BLaER1 (cell line): Measurements from ENCODE around the gene RYR1.
"Not testable (repeated sequence)": the region's sequence is repeated elsewhere in the genome, so short reads cannot be mapped to it uniquely, and the experiment has no call there.

Source experiments
- H3K27ac ChIP-seq: shearing (Covaris generic); formaldehyde crosslinking; 2 replicates; pipeline ENCODE4 v1.8.1; 2022
- H3K27me3 ChIP-seq: shearing (Covaris generic); formaldehyde crosslinking; 2 replicates; pipeline ENCODE4 v1.8.1; 2022
- H3K36me3 ChIP-seq: shearing (Covaris generic); formaldehyde crosslinking; 2 replicates; pipeline ENCODE4 v1.8.1; 2022
- H3K4me1 ChIP-seq: shearing (Covaris generic); formaldehyde crosslinking; 2 replicates; pipeline ENCODE4 v1.8.1; 2022
- H3K4me2 ChIP-seq: shearing (Covaris generic); formaldehyde crosslinking; 2 replicates; pipeline ENCODE4 v1.8.1; 2022
- H3K4me3 ChIP-seq: shearing (Covaris generic); formaldehyde crosslinking; 2 replicates; pipeline ENCODE4 v1.8.1; 2022
- H3K9ac ChIP-seq: shearing (Covaris generic); formaldehyde crosslinking; 2 replicates; pipeline ENCODE4 v1.8.1; 2022
- H3K9me3 ChIP-seq: shearing (Covaris generic); formaldehyde crosslinking; 2 replicates; pipeline ENCODE4 v1.8.1; 2022
- H4K20me1 ChIP-seq: shearing (Covaris generic); formaldehyde crosslinking; 2 replicates; pipeline ENCODE4 v1.8.1; 2022
- Cebpa-rat ChIP-seq: shearing (Covaris generic); IDR thresholded peaks from 2 replicates; pipeline ENCODE4 v1.8.1; 2022

RYR1 gene

DNA sequence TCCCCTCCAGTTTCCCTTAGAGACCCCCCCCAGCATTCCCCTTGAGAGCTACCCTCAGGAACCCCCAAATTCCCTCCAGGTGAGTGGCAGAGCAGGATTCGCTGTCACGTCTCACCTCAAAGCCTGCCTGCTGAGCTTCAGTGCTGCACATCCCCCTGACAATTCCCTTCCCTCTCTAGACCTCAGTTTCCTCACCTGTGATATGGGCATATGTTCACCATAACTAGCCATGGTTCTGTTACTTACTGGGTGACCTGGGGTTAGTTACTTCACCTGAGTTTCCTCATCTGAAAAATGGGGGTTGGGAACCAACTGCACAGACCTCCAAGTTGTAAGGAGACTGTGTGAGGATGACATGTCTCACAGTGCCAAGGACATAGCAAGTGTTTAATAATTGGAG lies 75.5 kb downstream of the RYR1 start:
- Histone ChIP-seq H3K4me1 (peaks cover 15% of the 10 kb centered on the region), H3K9ac (no peak overlapping the region), H4K20me1 (no peaks in the 10 kb centered on the region), H3K36me3 (no peaks in the 10 kb centered on the region), H3K9me3 (no peaks in the 10 kb centered on the region), H3K27me3 (no peaks in the 10 kb centered on the region), H3K27ac (no peak overlapping the region), H3K4me3 (no peak overlapping the region), H3K4me2 (no peak overlapping the region)
- no peak for TF ChIP-seq Cebpa-rat

- Histone ChIP-seq H3K9ac (no peak overlapping the region), H4K20me1 (no peaks in the 10 kb centered on the region), H3K4me2 (no peak overlapping the region), H3K27ac (no peak overlapping the region), H3K4me3 (no peak overlapping the region), H3K27me3 (no peaks in the 10 kb centered on the region), H3K36me3 (no peaks in the 10 kb centered on the region), H3K4me1 (peaks cover 26% of the 10 kb centered on the region), H3K9me3 (no peaks in the 10 kb centered on the region)
- no peak for TF ChIP-seq Cebpa-rat
Observed at GRCh38 chr19:38511074-38511708, 77.7 kb downstream of the RYR1 start.

- peaks cover 20% of the 10 kb centered on the region for H3K4me1 ChIP-seq
- H3K4me3 ChIP-seq = no peak overlapping the region
- no peak overlapping the region for H3K4me2 ChIP-seq
- H3K27me3 ChIP-seq = no peaks in the 10 kb centered on the region
- H3K9ac ChIP-seq = no peak overlapping the region
- no peak overlapping the region for H3K27ac ChIP-seq
- no peaks in the 10 kb centered on the region for H3K36me3 ChIP-seq
- no peak for TF ChIP-seq Cebpa-rat
- H3K9me3 ChIP-seq = no peaks in the 10 kb centered on the region
- no peaks in the 10 kb centered on the region for H4K20me1 ChIP-seq
Observed at GRCh38 chr19:38512277-38512676, 78.8 kb downstream of the RYR1 start.

DNA sequence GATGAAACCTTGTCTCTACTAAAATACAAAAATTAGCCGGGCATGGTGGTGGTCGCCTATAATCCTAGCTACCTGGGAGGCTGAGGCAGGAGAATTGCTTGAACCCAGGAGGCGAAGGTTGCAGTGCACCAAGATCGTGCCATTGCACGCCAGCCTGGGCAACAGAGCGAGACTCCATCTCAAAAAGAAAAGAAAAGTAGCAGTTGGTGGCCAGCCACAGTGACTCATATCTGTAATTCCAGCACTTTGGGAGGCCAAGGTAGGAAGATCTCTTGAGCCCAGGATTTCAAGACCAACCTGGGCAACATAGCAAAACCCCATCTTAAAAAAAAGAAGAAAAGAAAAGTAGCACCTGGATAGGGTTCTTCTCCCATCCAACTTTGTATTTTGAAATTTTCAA lies 79.7 kb downstream of the RYR1 start:
- H3K27ac ChIP-seq, H4K20me1 ChIP-seq, H3K27me3 ChIP-seq, H3K9me3 ChIP-seq, H3K36me3 ChIP-seq, H3K9ac ChIP-seq, H3K4me2 ChIP-seq, H3K4me3 ChIP-seq: not testable (repeated sequence)
- peaks cover 16% of the 10 kb centered on the region; the same call in 1 of the 2 replicates for H3K4me1 ChIP-seq

GRCh38 chr19:38513762-38514167 lies 80.3 kb downstream of the RYR1 start:
- H3K4me1 ChIP-seq = peaks cover 16% of the 10 kb centered on the region; the same call in 1 of the 2 replicates
- TF ChIP-seq Cebpa-rat = no peak
- H3K27me3 ChIP-seq = no peaks in the 10 kb centered on the region
- no peaks in the 10 kb centered on the region for H4K20me1 ChIP-seq
- no peak overlapping the region for H3K27ac ChIP-seq
- H3K9ac ChIP-seq = no peak overlapping the region
- H3K4me2 ChIP-seq = no peak overlapping the region
- H3K36me3 ChIP-seq = no peaks in the 10 kb centered on the region
- H3K4me3 ChIP-seq = no peak overlapping the region
- no peaks in the 10 kb centered on the region for H3K9me3 ChIP-seq

- H3K9ac ChIP-seq = no peak overlapping the region
- H3K27ac ChIP-seq = no peak overlapping the region
- H3K9me3 ChIP-seq = no peaks in the 10 kb centered on the region
- no peak for TF ChIP-seq Cebpa-rat
- H3K4me1 ChIP-seq = peaks cover 16% of the 10 kb centered on the region; the same call in 1 of the 2 replicates
- H4K20me1 ChIP-seq = no peaks in the 10 kb centered on the region
- H3K27me3 ChIP-seq = no peaks in the 10 kb centered on the region
- no peak overlapping the region for H3K4me3 ChIP-seq
- H3K4me2 ChIP-seq = peak overlapping the region; percentile 31; the same call in 1 of the 2 replicates
- H3K36me3 ChIP-seq = no peaks in the 10 kb centered on the region
Observed at GRCh38 chr19:38514812-38515633, 81.5 kb downstream of the RYR1 start.

GRCh38 chr19:38515896-38516295 lies 82.4 kb downstream of the RYR1 start:
- no peak for TF ChIP-seq Cebpa-rat
- no peaks in the 10 kb centered on the region for H3K27me3 ChIP-seq
- H3K4me2 ChIP-seq = no peak overlapping the region
- no peaks in the 10 kb centered on the region for H3K9me3 ChIP-seq
- no peak overlapping the region for H3K27ac ChIP-seq
- no peaks in the 10 kb centered on the region for H4K20me1 ChIP-seq
- no peak overlapping the region for H3K4me3 ChIP-seq
- peaks cover 16% of the 10 kb centered on the region; the same call in 1 of the 2 replicates for H3K4me1 ChIP-seq
- no peak overlapping the region for H3K9ac ChIP-seq
- H3K36me3 ChIP-seq = no peaks in the 10 kb centered on the region

DNA sequence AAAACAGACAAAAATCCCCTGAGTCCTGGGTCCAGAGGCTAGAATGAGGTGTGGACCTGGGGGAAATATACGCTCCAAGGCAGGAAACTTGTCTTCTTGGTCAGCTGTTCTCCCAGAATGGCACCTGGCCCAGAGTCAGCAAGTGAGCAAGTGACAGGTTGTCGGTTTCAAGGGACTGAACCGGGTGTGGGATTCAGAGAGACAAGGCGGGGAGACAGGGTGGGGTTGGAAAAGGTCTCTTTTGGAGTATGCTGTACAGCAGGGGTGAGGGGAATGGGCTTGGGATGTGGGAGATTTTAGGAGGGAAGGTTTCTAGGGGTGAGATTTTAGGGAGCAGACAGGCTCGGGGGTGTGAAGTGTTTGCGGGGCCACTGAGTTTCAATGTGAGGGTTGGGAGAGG lies 83.3 kb downstream of the RYR1 start:
- no peak overlapping the region for H3K4me3 ChIP-seq
- H4K20me1 ChIP-seq = no peaks in the 10 kb centered on the region
- H3K9ac ChIP-seq = no peak overlapping the region
- no peak overlapping the region for H3K4me2 ChIP-seq
- H3K9me3 ChIP-seq = no peaks in the 10 kb centered on the region
- no peaks in the 10 kb centered on the region for H3K36me3 ChIP-seq
- no peak overlapping the region for H3K27ac ChIP-seq
- no peak for TF ChIP-seq Cebpa-rat
- no peaks in the 10 kb centered on the region for H3K27me3 ChIP-seq
- peaks cover 16% of the 10 kb centered on the region; the same call in 1 of the 2 replicates for H3K4me1 ChIP-seq

DNA sequence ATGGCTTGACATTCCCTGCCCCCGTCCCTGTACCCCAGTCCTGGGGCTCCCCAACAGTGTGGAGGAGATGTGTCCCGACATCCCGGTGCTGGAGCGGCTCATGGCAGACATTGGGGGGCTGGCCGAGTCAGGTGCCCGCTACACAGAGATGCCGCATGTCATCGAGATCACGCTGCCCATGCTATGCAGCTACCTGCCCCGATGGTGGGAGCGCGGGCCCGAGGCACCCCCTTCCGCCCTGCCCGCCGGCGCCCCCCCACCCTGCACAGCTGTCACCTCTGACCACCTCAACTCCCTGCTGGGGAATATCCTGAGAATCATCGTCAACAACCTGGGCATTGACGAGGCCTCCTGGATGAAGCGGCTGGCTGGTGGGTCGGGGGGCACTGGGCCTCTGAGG lies 83.8 kb downstream of the RYR1 start:
- H3K4me3 ChIP-seq = no peak overlapping the region
- H3K4me2 ChIP-seq = no peak overlapping the region

DNA sequence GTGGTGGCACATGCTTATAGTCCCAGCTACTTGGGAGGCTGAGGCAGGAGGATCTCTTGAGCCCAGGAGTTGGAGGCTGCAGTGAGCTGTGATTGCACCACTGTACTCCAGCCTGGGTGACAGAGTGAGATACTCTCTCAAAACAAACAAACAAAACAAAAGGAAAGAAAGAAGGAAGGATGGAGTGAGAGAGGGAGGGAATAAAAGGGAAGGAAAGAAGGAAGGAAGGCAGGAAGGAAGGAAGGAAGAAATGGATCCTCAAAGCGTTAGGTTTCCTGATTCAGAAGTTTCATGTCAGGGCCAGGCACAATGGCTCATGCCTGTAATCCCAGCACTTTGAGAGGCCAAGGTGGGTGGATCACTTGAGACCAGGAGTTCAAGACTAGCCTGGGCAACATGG lies 84.5 kb downstream of the RYR1 start:
- peaks cover 16% of the 10 kb centered on the region; the same call in 1 of the 2 replicates for H3K4me1 ChIP-seq
- H3K36me3 ChIP-seq, H3K4me2 ChIP-seq, H3K9me3 ChIP-seq, H3K9ac ChIP-seq, H4K20me1 ChIP-seq, H3K27me3 ChIP-seq, H3K4me3 ChIP-seq, H3K27ac ChIP-seq: not testable (repeated sequence)

More for the DNA sequence above, 83.8 kb downstream of the RYR1 start:
- Histone ChIP-seq H4K20me1 (no peaks in the 10 kb centered on the region), H3K9me3 (no peaks in the 10 kb centered on the region), H3K27ac (no peak overlapping the region), H3K27me3 (no peaks in the 10 kb centered on the region), H3K36me3 (no peaks in the 10 kb centered on the region), H3K4me1 (peaks cover 16% of the 10 kb centered on the region; the same call in 1 of the 2 replicates), H3K9ac (no peak overlapping the region)
- no peak for TF ChIP-seq Cebpa-rat
